Thyroid gland (tissue), 4 donors: Measurements from ENCODE around the gene KRT5.

Source experiments
- CTCF ChIP-seq, 6 experiments: fragments of 200-600 bp in 3 of 6; fragments of 450-650 bp in 3 of 6; sonication (generic) in 3 of 6; IDR thresholded peaks; one replicate each; pipeline ENCODE4 v1.5.1; 2016 to 2019; ENCODE audit warnings: antibody characterized with exemption in 6 of 6, mild to moderate bottlenecking in 2 of 6, inconsistent platforms in 1 of 6, moderate library complexity in 1 of 6
- POLR2A ChIP-seq, 2 donors: fragments of 450-650 bp; IDR thresholded peaks; one replicate each; pipeline ENCODE4 v1.6.1; 2017; ENCODE audit warnings: antibody characterized with exemption in 2 of 2, mild to moderate bottlenecking in 2 of 2, moderate library complexity in 1 of 2

- TF ChIP-seq CTCF (IDR thresholded peaks at IDR 0.05), result no peak
- TF ChIP-seq POLR2A (IDR thresholded peaks at IDR 0.05), result no peak
Observed at GRCh38 chr12:52521568-52522266, 1.5 kb upstream of the KRT5 start.
